GM19035 (cell line): ENCODE data around the gene ANGPTL1.
"Not testable (repeated sequence)": the region's sequence is repeated elsewhere in the genome, so short reads cannot be mapped to it uniquely, and the experiment has no call there.

ENCODE experiments used
- ATAC-seq: cut with Tn5 transposase; IDR thresholded peaks from one replicate; pipeline ENCODE4 v1.9.1; 2021; ENCODE audit not compliant: unreplicated experiment

Gene ANGPTL1

GRCh38 chr1:178868706-178869105, 2.2 kb downstream of the ANGPTL1 start:
- ATAC-seq, result no peak

GRCh38 chr1:178867670-178868069, 3.2 kb downstream of the ANGPTL1 start:
- no peak for ATAC-seq

- ATAC-seq, result no peak
Observed at GRCh38 chr1:178864326-178864725, 6.6 kb downstream of the ANGPTL1 start.

- no peak for ATAC-seq
Observed at GRCh38 chr1:178862864-178863263, 8.0 kb downstream of the ANGPTL1 start.

GRCh38 chr1:178862416-178862815, 8.5 kb downstream of the ANGPTL1 start:
- no peak for ATAC-seq

- no peak for ATAC-seq
Observed at GRCh38 chr1:178857126-178857525, 13.8 kb downstream of the ANGPTL1 start.

GRCh38 chr1:178849918-178850317, 21.0 kb downstream of the ANGPTL1 start:
- no peak for ATAC-seq

GRCh38 chr1:178847919-178848318, 23.0 kb downstream of the ANGPTL1 start:
- ATAC-seq, result not testable (repeated sequence)

DNA sequence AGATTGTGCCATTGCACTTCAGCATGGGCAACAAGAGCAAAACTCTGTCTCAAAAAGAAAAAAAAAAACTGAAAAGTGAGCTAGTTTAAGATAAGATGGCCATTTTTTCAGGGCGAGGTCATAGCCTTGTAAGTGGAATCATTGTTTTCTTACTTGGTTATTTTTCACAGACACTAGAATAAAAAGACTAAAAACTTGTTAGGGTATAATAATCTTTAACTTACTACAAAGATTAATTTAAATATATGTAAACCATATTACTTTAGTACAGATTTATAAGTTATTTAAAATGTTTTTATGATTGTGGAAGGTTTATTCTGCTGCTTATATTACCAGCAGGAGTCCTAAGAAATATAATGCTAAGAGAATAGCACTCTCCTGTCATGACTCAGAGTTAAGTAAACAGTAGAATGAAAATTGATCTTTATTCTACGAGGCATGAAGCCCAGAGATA, 23.5 kb downstream of the ANGPTL1 start:
- ATAC-seq, result no peak

DNA sequence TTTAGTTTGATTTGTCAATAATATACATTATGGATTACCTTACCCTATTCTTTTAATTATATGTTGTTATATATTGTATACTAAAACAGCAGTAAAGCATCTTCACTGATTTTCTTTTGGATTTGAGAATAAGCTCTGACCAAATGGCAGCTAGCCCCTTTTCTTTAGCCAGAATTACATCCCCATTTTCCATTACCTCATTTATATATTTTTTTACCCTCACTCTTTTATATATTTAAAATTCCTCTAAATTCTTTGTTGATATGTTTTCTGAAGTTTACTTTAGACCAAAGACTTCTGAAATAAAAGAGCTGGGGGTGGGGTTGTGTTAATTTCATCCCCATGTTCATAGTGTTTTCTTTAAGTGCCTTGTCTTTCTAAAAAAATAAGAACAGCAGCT, 24.6 kb downstream of the ANGPTL1 start:
- no peak for ATAC-seq

DNA sequence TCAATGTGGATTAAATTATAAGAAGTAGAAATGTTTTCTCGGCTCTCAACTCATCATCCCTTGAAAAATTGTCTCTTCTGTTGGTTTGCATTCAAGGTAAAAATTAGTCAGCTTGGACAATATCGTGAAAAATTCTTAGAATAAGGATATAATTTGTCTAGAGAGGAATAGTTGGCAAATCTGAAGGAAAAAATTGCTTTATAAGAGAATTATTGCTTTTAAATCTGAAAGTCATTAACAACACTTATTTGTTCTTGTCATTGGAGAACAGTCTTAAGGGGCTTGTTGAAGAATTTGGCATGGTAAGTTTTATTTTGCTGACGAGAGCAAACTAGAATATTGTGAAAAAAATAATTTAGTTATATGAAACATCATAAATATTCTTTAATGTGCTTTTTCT, 26.4 kb downstream of the ANGPTL1 start:
- ATAC-seq, result no peak

DNA sequence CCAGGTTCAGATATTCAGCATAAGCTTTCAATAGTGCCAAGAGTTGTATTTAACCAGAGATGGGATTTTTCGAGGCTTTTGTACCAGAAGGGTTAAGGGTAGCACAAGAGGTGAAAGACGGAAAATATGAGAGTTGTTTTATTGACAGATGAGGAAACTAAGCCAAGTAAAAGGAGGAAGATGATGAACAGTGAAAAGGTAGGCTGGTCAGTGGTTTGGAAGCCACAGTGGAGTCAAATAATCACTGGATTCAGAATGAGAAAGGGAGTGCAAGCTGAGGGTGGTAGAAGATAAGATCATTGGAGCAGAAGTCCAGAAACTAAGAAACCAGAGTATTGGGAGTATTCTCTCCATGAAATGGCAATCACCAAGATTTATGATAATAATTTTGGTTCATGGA, 45.7 kb downstream of the ANGPTL1 start:
- no peak for ATAC-seq

DNA sequence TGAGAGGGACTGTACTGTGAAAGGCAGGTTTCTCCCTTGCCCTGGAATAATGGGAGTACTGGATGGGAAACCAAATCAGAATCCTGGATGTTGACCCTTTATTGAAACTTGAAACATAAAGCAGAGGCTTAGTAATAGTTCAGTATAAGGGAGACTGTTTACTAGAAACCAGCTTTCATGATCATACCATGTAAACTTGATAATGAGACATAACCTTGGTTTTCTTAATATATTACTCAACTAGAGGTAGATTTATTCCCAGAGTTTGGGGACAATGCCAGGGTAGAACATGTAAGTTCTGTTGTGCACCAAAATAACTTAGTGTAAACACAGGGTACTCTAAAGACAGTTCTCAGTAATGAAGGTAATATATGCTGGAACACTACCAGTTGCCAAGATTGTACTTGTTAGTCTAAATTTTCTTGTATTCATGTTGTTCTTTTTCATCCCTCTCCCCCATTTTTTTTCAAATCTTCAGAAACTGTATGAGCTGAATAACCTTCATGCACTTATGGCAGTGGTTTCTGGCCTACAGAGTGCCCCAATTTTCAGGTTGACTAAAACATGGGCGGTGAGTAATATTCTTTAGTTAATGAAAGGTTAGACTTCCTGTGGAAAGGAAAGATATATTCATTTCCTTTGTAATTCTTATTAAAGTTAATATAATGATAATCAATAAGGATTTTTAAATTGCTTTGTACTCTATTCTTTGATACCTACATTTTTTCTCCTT, 49.6 kb downstream of the ANGPTL1 start:
- ATAC-seq, result no peak

- ATAC-seq, result no peak
Observed at GRCh38 chr1:178819123-178819522, 51.8 kb downstream of the ANGPTL1 start.

GRCh38 chr1:178818416-178818815, 52.5 kb downstream of the ANGPTL1 start:
- ATAC-seq, result no peak

- ATAC-seq, result no peak
Observed at GRCh38 chr1:178810585-178810984, 60.3 kb downstream of the ANGPTL1 start.

- ATAC-seq, result no peak
Observed at GRCh38 chr1:178808529-178808928, 62.3 kb downstream of the ANGPTL1 start.

DNA sequence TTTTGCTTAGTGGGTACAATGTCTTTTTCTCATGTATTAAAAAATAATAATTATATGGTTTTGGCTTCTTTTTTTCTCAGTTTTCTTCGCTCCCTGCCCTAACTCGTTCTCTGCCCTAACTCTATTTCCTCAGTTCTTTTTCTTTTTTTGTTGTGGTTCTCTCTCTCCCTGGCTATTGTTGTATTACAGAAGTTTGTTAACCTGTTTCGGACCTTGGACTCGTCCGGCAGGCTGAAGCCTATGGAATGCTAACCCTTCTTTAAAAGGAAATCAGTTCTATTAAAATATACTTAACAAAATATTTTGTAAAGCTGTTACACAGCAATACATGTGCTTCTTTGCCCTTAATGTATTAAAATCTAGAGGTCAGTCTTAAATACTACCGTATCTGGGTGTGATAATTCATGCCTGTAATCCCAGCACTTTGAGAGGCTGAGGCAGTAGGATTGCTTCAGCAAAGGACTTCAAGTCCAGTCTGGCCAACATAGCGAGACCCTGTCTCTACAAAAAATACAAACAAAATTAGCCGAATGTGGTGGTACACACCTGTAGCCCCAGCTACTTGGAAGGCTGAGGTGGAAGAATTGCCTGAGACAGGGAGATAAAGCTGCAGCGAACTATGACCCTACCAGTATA, 64.1 kb downstream of the ANGPTL1 start:
- no peak for ATAC-seq

- ATAC-seq, result no peak
Observed at GRCh38 chr1:178802873-178803272, 68.0 kb downstream of the ANGPTL1 start.
